GM18520 (cell line): ENCODE data around the gene IGFLR1.

Experiments used
- ATAC-seq: cut with Tn5 transposase; IDR thresholded peaks from one replicate; pipeline ENCODE4 v1.9.1; 2021; ENCODE audit not compliant: unreplicated experiment

IGFLR1 gene

GRCh38 chr19:35739275-35740107, 2.8 kb downstream of the IGFLR1 start:
- no peak for ATAC-seq

GRCh38 chr19:35738887-35739229, 3.4 kb downstream of the IGFLR1 start:
- ATAC-seq, result no peak

- ATAC-seq, result no peak
These were observed 4.0 kb downstream of the IGFLR1 start for GRCh38 chr19:35738021-35738886.

- ATAC-seq, result no peak
These were observed 5.1 kb downstream of the IGFLR1 start for GRCh38 chr19:35736913-35737886.

GRCh38 chr19:35734889-35735288, 7.4 kb downstream of the IGFLR1 start:
- no peak for ATAC-seq

GRCh38 chr19:35734273-35734672, 8.0 kb downstream of the IGFLR1 start:
- ATAC-seq, result no peak

- ATAC-seq, result no peak
These were observed 8.8 kb downstream of the IGFLR1 start for GRCh38 chr19:35733180-35734125.

- ATAC-seq, result no peak
These were observed 9.6 kb downstream of the IGFLR1 start for GRCh38 chr19:35732540-35733179.

GRCh38 chr19:35731779-35732405, 10.4 kb downstream of the IGFLR1 start:
- ATAC-seq, result no peak

- ATAC-seq, result no peak
These were observed 10.9 kb downstream of the IGFLR1 start for GRCh38 chr19:35731353-35731752.

- ATAC-seq, result no peak
These were observed 11.9 kb downstream of the IGFLR1 start for GRCh38 chr19:35730326-35730725.

GRCh38 chr19:35729763-35730162, 12.5 kb downstream of the IGFLR1 start:
- no peak for ATAC-seq

GRCh38 chr19:35729021-35729420, 13.2 kb downstream of the IGFLR1 start:
- ATAC-seq, result no peak

GRCh38 chr19:35727956-35728706, 14.1 kb downstream of the IGFLR1 start:
- no peak for ATAC-seq

GRCh38 chr19:35727053-35727955, 14.9 kb downstream of the IGFLR1 start:
- ATAC-seq, result no peak

- ATAC-seq, result no peak
These were observed 16.9 kb downstream of the IGFLR1 start for GRCh38 chr19:35725216-35725861.

- no peak for ATAC-seq
These were observed 17.7 kb downstream of the IGFLR1 start for GRCh38 chr19:35724560-35724959.
